ENCODE data around the gene ACRV1.

ACRV1 gene

DNA sequence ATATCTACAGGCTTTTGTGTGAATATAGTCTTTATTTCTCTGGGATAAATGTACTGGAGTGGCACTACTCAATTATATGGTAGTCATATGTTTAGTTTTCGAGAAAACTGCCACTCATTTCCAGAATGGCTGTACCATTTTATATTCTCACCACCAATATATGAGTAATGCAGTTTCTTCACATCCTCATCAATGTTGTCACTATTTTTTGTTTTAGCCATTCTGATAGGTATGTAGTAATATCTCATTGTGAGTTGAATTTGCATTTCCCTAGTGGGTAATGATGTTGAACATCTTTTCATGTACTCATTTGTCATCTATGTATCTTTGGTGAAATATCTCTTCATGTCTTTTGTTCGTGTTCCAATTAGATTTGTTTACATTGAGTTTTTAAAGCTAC is 18.0 kb downstream of the ACRV1 start (continued):
- no peak for TF ChIP-seq ZNF133 (tag by site-specific recombination; IDR thresholded peaks at IDR 0.05)

DNA sequence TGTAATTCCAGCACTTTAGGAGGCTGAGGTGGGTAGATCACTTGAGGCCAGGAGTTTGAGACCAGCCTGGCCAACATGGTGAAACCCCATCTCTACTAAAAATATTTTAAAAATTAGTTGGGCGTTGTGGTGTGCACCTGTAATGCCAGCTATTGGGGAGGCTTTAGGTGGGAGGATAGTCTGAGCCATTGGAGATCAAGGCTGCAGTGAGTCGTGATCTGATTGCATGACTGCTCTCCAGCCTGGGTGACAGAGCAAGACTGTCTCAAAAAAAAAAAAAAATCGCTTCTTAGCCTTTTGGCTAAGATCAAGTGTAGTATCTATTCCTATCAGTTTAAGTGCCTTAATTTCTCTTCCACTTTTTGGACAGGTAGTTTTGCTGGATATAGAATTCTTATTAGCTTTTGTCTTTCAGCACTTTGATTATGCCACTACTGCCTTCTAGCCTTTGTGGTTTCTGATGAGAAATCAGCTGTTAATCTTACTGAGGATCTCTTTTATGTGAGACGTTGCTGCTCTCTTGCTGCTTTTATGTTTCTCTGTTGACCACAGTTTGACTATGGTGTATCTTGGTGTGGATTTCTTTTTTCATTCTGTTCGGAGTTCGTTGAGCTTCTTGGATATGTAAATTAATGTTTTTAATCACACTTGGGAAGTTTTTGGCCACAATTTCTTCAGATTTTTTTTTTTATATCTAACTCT is 31.0 kb downstream of the ACRV1 start:
- POLR2A ChIA-PET: no interaction called here
- TF ChIP-seq ZNF514 (tag by site-specific recombination; IDR thresholded peaks at IDR 0.05) (no peak), SALL2 (tag by site-specific recombination; IDR thresholded peaks at IDR 0.05; ENCODE audit: borderline replicate concordance) (no peak), ZFP37 (tag by site-specific recombination; IDR thresholded peaks at IDR 0.05) (no peak), ZNF837 (tag by site-specific recombination; IDR thresholded peaks at IDR 0.05) (no peak), ZNF621 (tag by site-specific recombination; IDR thresholded peaks at IDR 0.05) (no peak), ZBTB48 (tag by site-specific recombination; IDR thresholded peaks at IDR 0.05) (no peak), ZNF571 (tag by site-specific recombination; IDR thresholded peaks at IDR 0.05) (no peak), ELK4 (IDR thresholded peaks at IDR 0.05; ENCODE audit: borderline replicate concordance, low read depth, low read length) (no peak), ZNF792 (tag by site-specific recombination; IDR thresholded peaks at IDR 0.05) (no peak), ZNF830 (tag by site-specific recombination; IDR thresholded peaks at IDR 0.05; ENCODE audit: low read depth) (no peak), KLF8 (tag by site-specific recombination; IDR thresholded peaks at IDR 0.05) (no peak), ZBTB20 (tag by site-specific recombination; IDR thresholded peaks at IDR 0.05) (no peak), ZSCAN4 (tag by site-specific recombination; IDR thresholded peaks at IDR 0.05) (no peak), ZNF214 (tag by site-specific recombination; IDR thresholded peaks at IDR 0.05; ENCODE audit: borderline replicate concordance) (no peak), ZNF114 (tag by site-specific recombination; IDR thresholded peaks at IDR 0.05) (no peak), HOXD13 (CRISPR knock-in tag; IDR thresholded peaks at IDR 0.05; ENCODE audit: borderline replicate concordance) (no peak), ZBTB11 (tag by site-specific recombination; conservative IDR thresholded peaks at IDR 0.05; ENCODE audit: low read depth) (no peak), ZNF19 (tag by site-specific recombination; IDR thresholded peaks at IDR 0.05; ENCODE audit: low read depth) (no peak), PRDM1 (tag by site-specific recombination; IDR thresholded peaks at IDR 0.05) (no peak)
- TF ChIP-seq, protein P1, sequence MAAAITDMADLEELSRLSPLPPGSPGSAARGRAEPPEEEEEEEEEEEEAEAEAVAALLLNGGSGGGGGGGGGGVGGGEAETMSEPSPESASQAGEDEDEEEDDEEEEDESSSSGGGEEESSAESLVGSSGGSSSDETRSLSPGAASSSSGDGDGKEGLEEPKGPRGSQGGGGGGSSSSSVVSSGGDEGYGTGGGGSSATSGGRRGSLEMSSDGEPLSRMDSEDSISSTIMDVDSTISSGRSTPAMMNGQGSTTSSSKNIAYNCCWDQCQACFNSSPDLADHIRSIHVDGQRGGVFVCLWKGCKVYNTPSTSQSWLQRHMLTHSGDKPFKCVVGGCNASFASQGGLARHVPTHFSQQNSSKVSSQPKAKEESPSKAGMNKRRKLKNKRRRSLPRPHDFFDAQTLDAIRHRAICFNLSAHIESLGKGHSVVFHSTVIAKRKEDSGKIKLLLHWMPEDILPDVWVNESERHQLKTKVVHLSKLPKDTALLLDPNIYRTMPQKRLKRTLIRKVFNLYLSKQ (tag by site-specific recombination; IDR thresholded peaks at IDR 0.05; ENCODE audit: borderline replicate concordance): no peak
- Histone ChIP-seq H3K36me3 (ENCODE audit: control insufficient read depth in 2 of 2, insufficient read depth in 1 of 2, low read length in 2 of 2) (peaks cover 24 to 73% of the 10 kb centered on the region in 2 experiments), H3K27ac (ENCODE audit: extremely low read depth, low read depth, low read length) (no peak overlapping the region), H3K4me1 (ENCODE audit: control insufficient read depth, insufficient read depth, low read length) (no peaks in the 10 kb centered on the region), H3K9me3 (ENCODE audit: control insufficient read depth, insufficient read depth, low read depth, low read length) (no peaks in the 10 kb centered on the region), H3K4me3 (ENCODE audit: low read depth, low read length) (no peak overlapping the region)
- CTCF ChIA-PET: interaction anchor here (0.6 kb wide), 1 partner anchor 42 kb away, joined by 3 read pairs; no protein-coding TSS in a partner anchor

Measured in HEK293 (cell line).